Measurements from ENCODE around the gene ZNF786.
"Not testable (repeated sequence)": the region's sequence is repeated elsewhere in the genome, so short reads cannot be mapped to it uniquely, and the experiment has no call there.

ZNF786 gene

GRCh38 chr7:149063476-149063875, 27.0 kb downstream of the ZNF786 start:
- DNase-seq = no peak
- H3K27me3 ChIP-seq (replicated peaks; ENCODE audit: control insufficient read depth, insufficient read depth, low read length, poor library complexity, severe bottlenecking) = no peaks in the 10 kb centered on the region
- no peaks in the 10 kb centered on the region for H3K9me3 ChIP-seq (ENCODE audit: control insufficient read depth, low read length)
- no peak overlapping the region for H3K4me3 ChIP-seq (ENCODE audit: insufficient read depth, low read depth, low read length, poor library complexity, severe bottlenecking)
- H3K36me3 ChIP-seq (ENCODE audit: control insufficient read depth, insufficient read depth, low read length) = no peaks in the 10 kb centered on the region
- H3K4me1 ChIP-seq (ENCODE audit: control insufficient read depth, insufficient read depth, low read length, poor library complexity, severe bottlenecking) = no peaks in the 10 kb centered on the region
- no peak overlapping the region for H3K27ac ChIP-seq (ENCODE audit: insufficient read depth, low read length, poor library complexity, severe bottlenecking)

- not testable (repeated sequence) for H3K27me3 ChIP-seq (replicated peaks; ENCODE audit: control insufficient read depth, insufficient read depth, low read length, poor library complexity, severe bottlenecking); H3K4me3 ChIP-seq (ENCODE audit: insufficient read depth, low read depth, low read length, poor library complexity, severe bottlenecking); H3K4me1 ChIP-seq (ENCODE audit: control insufficient read depth, insufficient read depth, low read length, poor library complexity, severe bottlenecking); H3K36me3 ChIP-seq (ENCODE audit: control insufficient read depth, insufficient read depth, low read length); H3K9me3 ChIP-seq (ENCODE audit: control insufficient read depth, low read length); DNase-seq; H3K27ac ChIP-seq (ENCODE audit: insufficient read depth, low read length, poor library complexity, severe bottlenecking)
These were observed 28.2 kb downstream of the ZNF786 start for GRCh38 chr7:149062217-149062899.

GRCh38 chr7:149060156-149060555, 30.4 kb downstream of the ZNF786 start:
- Histone ChIP-seq H3K27me3 (replicated peaks; ENCODE audit: control insufficient read depth, insufficient read depth, low read length, poor library complexity, severe bottlenecking) (no peaks in the 10 kb centered on the region), H3K27ac (ENCODE audit: insufficient read depth, low read length, poor library complexity, severe bottlenecking) (no peak overlapping the region), H3K36me3 (ENCODE audit: control insufficient read depth, insufficient read depth, low read length) (no peaks in the 10 kb centered on the region), H3K4me1 (ENCODE audit: control insufficient read depth, insufficient read depth, low read length, poor library complexity, severe bottlenecking) (no peaks in the 10 kb centered on the region), H3K4me3 (ENCODE audit: insufficient read depth, low read depth, low read length, poor library complexity, severe bottlenecking) (no peak overlapping the region), H3K9me3 (ENCODE audit: control insufficient read depth, low read length) (no peaks in the 10 kb centered on the region)
- no peak for DNase-seq

GRCh38 chr7:149053885-149054284, 36.6 kb downstream of the ZNF786 start:
- Histone ChIP-seq H3K9me3 (ENCODE audit: control insufficient read depth, low read length) (no peaks in the 10 kb centered on the region), H3K4me1 (ENCODE audit: control insufficient read depth, insufficient read depth, low read length, poor library complexity, severe bottlenecking) (no peaks in the 10 kb centered on the region), H3K36me3 (ENCODE audit: control insufficient read depth, insufficient read depth, low read length) (no peaks in the 10 kb centered on the region), H3K27me3 (replicated peaks; ENCODE audit: control insufficient read depth, insufficient read depth, low read length, poor library complexity, severe bottlenecking) (no peaks in the 10 kb centered on the region), H3K4me3 (ENCODE audit: insufficient read depth, low read depth, low read length, poor library complexity, severe bottlenecking) (no peak overlapping the region), H3K27ac (ENCODE audit: insufficient read depth, low read length, poor library complexity, severe bottlenecking) (no peak overlapping the region)
- DNase-seq = no peak

GRCh38 chr7:149053384-149053783, 37.1 kb downstream of the ZNF786 start:
- H3K9me3 ChIP-seq (ENCODE audit: control insufficient read depth, low read length) = no peaks in the 10 kb centered on the region
- no peaks in the 10 kb centered on the region for H3K36me3 ChIP-seq (ENCODE audit: control insufficient read depth, insufficient read depth, low read length)
- no peaks in the 10 kb centered on the region for H3K27me3 ChIP-seq (replicated peaks; ENCODE audit: control insufficient read depth, insufficient read depth, low read length, poor library complexity, severe bottlenecking)
- DNase-seq = no peak
- no peak overlapping the region for H3K4me3 ChIP-seq (ENCODE audit: insufficient read depth, low read depth, low read length, poor library complexity, severe bottlenecking)
- H3K27ac ChIP-seq (ENCODE audit: insufficient read depth, low read length, poor library complexity, severe bottlenecking) = no peak overlapping the region
- no peaks in the 10 kb centered on the region for H3K4me1 ChIP-seq (ENCODE audit: control insufficient read depth, insufficient read depth, low read length, poor library complexity, severe bottlenecking)

- H3K27me3 ChIP-seq (replicated peaks; ENCODE audit: control insufficient read depth, insufficient read depth, low read length, poor library complexity, severe bottlenecking) = no peaks in the 10 kb centered on the region
- no peaks in the 10 kb centered on the region for H3K36me3 ChIP-seq (ENCODE audit: control insufficient read depth, insufficient read depth, low read length)
- no peaks in the 10 kb centered on the region for H3K9me3 ChIP-seq (ENCODE audit: control insufficient read depth, low read length)
- H3K27ac ChIP-seq (ENCODE audit: insufficient read depth, low read length, poor library complexity, severe bottlenecking) = no peak overlapping the region
- H3K4me3 ChIP-seq (ENCODE audit: insufficient read depth, low read depth, low read length, poor library complexity, severe bottlenecking) = no peak overlapping the region
- H3K4me1 ChIP-seq (ENCODE audit: control insufficient read depth, insufficient read depth, low read length, poor library complexity, severe bottlenecking) = no peaks in the 10 kb centered on the region
- DNase-seq = no peak
These were observed 39.6 kb downstream of the ZNF786 start for GRCh38 chr7:149050941-149051340.

- Histone ChIP-seq H3K27ac (ENCODE audit: insufficient read depth, low read length, poor library complexity, severe bottlenecking) (no peak overlapping the region), H3K36me3 (ENCODE audit: control insufficient read depth, insufficient read depth, low read length) (no peaks in the 10 kb centered on the region), H3K27me3 (replicated peaks; ENCODE audit: control insufficient read depth, insufficient read depth, low read length, poor library complexity, severe bottlenecking) (no peaks in the 10 kb centered on the region), H3K4me3 (ENCODE audit: insufficient read depth, low read depth, low read length, poor library complexity, severe bottlenecking) (no peak overlapping the region), H3K9me3 (ENCODE audit: control insufficient read depth, low read length) (no peaks in the 10 kb centered on the region), H3K4me1 (ENCODE audit: control insufficient read depth, insufficient read depth, low read length, poor library complexity, severe bottlenecking) (no peaks in the 10 kb centered on the region)
- DNase-seq = no peak
These were observed 41.7 kb downstream of the ZNF786 start for GRCh38 chr7:149048805-149049204.

- no peak for DNase-seq
- Histone ChIP-seq H3K27ac (ENCODE audit: insufficient read depth, low read length, poor library complexity, severe bottlenecking) (no peak overlapping the region), H3K27me3 (replicated peaks; ENCODE audit: control insufficient read depth, insufficient read depth, low read length, poor library complexity, severe bottlenecking) (no peaks in the 10 kb centered on the region), H3K9me3 (ENCODE audit: control insufficient read depth, low read length) (no peaks in the 10 kb centered on the region), H3K4me3 (ENCODE audit: insufficient read depth, low read depth, low read length, poor library complexity, severe bottlenecking) (no peak overlapping the region), H3K4me1 (ENCODE audit: control insufficient read depth, insufficient read depth, low read length, poor library complexity, severe bottlenecking) (no peaks in the 10 kb centered on the region), H3K36me3 (ENCODE audit: control insufficient read depth, insufficient read depth, low read length) (no peaks in the 10 kb centered on the region)
These were observed 44.1 kb downstream of the ZNF786 start for GRCh38 chr7:149046416-149046815.

- no peak for DNase-seq
- Histone ChIP-seq H3K27me3 (replicated peaks; ENCODE audit: control insufficient read depth, insufficient read depth, low read length, poor library complexity, severe bottlenecking) (no peaks in the 10 kb centered on the region), H3K4me3 (ENCODE audit: insufficient read depth, low read depth, low read length, poor library complexity, severe bottlenecking) (no peak overlapping the region), H3K36me3 (ENCODE audit: control insufficient read depth, insufficient read depth, low read length) (no peaks in the 10 kb centered on the region), H3K4me1 (ENCODE audit: control insufficient read depth, insufficient read depth, low read length, poor library complexity, severe bottlenecking) (no peaks in the 10 kb centered on the region), H3K27ac (ENCODE audit: insufficient read depth, low read length, poor library complexity, severe bottlenecking) (no peak overlapping the region), H3K9me3 (ENCODE audit: control insufficient read depth, low read length) (no peaks in the 10 kb centered on the region)
These were observed 46.6 kb downstream of the ZNF786 start for GRCh38 chr7:149043936-149044335.

- Histone ChIP-seq H3K4me3 (ENCODE audit: insufficient read depth, low read depth, low read length, poor library complexity, severe bottlenecking) (no peak overlapping the region), H3K4me1 (ENCODE audit: control insufficient read depth, insufficient read depth, low read length, poor library complexity, severe bottlenecking) (no peaks in the 10 kb centered on the region), H3K27me3 (replicated peaks; ENCODE audit: control insufficient read depth, insufficient read depth, low read length, poor library complexity, severe bottlenecking) (no peaks in the 10 kb centered on the region), H3K36me3 (ENCODE audit: control insufficient read depth, insufficient read depth, low read length) (no peaks in the 10 kb centered on the region), H3K27ac (ENCODE audit: insufficient read depth, low read length, poor library complexity, severe bottlenecking) (no peak overlapping the region), H3K9me3 (ENCODE audit: control insufficient read depth, low read length) (no peaks in the 10 kb centered on the region)
- DNase-seq = no peak
These were observed 49.2 kb downstream of the ZNF786 start for GRCh38 chr7:149041350-149041749.
